K562 (cell line): Measurements from ENCODE around the gene CETN1. TPM values are rescaled to one million over a fixed set of nuclear protein-coding genes. Genes with fewer than 3 reads are reported as not detected.

ENCODE experiments used
- ARID4B ChIP-seq: sonication (generic); formaldehyde crosslinking; IDR thresholded peaks from 2 replicates; pipeline ENCODE4 v1.8.0; 2022; ENCODE audit warnings: mild to moderate bottlenecking, missing genetic modification reagents
- BRCA1 ChIP-seq, 2 experiments: fragments of 450-650 bp in 1 of 2; sonication (generic) in 1 of 2; formaldehyde crosslinking in 1 of 2; IDR thresholded peaks; 2 replicates each; pipeline versions ENCODE4 v1.5.0 to v1.6.1; 2017 to 2020; ENCODE audit warnings: mild to moderate bottlenecking in 1 of 2, missing genetic modification reagents in 1 of 2
- C11orf30 ChIP-seq: fragments of 450-650 bp; IDR thresholded peaks from 2 replicates; pipeline ENCODE4 v1.6.1; 2016; ENCODE audit warnings: low read depth, mild to moderate bottlenecking
- CBFB ChIP-seq: sonication (generic); formaldehyde crosslinking; IDR thresholded peaks from 2 replicates; pipeline ENCODE4 v1.4.0; 2020; ENCODE audit warnings: mild to moderate bottlenecking, missing genetic modification reagents
- GATAD2B ChIP-seq: fragments of 450-650 bp; IDR thresholded peaks from 2 replicates; pipeline ENCODE4 v1.6.1; 2017; ENCODE audit warnings: mild to moderate bottlenecking, borderline replicate concordance
- HEY1 ChIP-seq: fragments of 250-450 bp; sonication (Bioruptor Pico); IDR thresholded peaks from 2 replicates; pipeline ENCODE4 v1.5.0; 2020; ENCODE audit warnings: mild to moderate bottlenecking, moderate library complexity, borderline replicate concordance
- HMGN3 ChIP-seq: IDR thresholded peaks from 2 replicates; pipeline ENCODE4 v1.6.1; 2011; ENCODE audit warnings: borderline replicate concordance, low read depth, mild to moderate bottlenecking, mixed read lengths, low read length; ENCODE audit not compliant: insufficient read length; ENCODE audit errors: extremely low read depth
- KHSRP ChIP-seq: fragments of 450-650 bp; IDR thresholded peaks from 2 replicates; pipeline ENCODE4 v1.6.1; 2017
- MCM2 ChIP-seq: fragments of 450-650 bp; IDR thresholded peaks from 2 replicates; pipeline ENCODE4 v1.6.1; 2017; ENCODE audit warnings: low read depth, mild to moderate bottlenecking
- PTRF ChIP-seq: fragments of 450-650 bp; IDR thresholded peaks from 2 replicates; pipeline ENCODE4 v1.6.1; 2016; ENCODE audit warnings: mild to moderate bottlenecking, missing genetic modification characterization, missing compliant biosample characterization
- PURB ChIP-seq: sonication (generic); formaldehyde crosslinking; IDR thresholded peaks from 2 replicates; pipeline ENCODE4 v1.9.0; 2021; ENCODE audit warnings: low read depth, mild to moderate bottlenecking, missing genetic modification reagents
- SOX6 ChIP-seq: fragments of 450-650 bp; IDR thresholded peaks from 2 replicates; pipeline ENCODE4 v1.6.1; 2014; ENCODE audit warnings: mild to moderate bottlenecking
- SREBF2 ChIP-seq: sonication (generic); formaldehyde crosslinking; IDR thresholded peaks from 2 replicates; pipeline ENCODE4 v1.4.0; 2020; ENCODE audit warnings: mild to moderate bottlenecking, missing genetic modification reagents
- TCF15 ChIP-seq: fragments of 250-450 bp; sonication (Bioruptor Pico); IDR thresholded peaks from 2 replicates; pipeline ENCODE4 v1.8.0; 2022; ENCODE audit warnings: moderate library complexity, mild to moderate bottlenecking, inconsistent platforms
- ZFP36 ChIP-seq: fragments of 150-350 bp; IDR thresholded peaks from 2 replicates; pipeline ENCODE4 v1.6.1; 2018; ENCODE audit warnings: low read length, low read depth; ENCODE audit not compliant: partially characterized antibody
- ZNF316 ChIP-seq: fragments of 450-650 bp; IDR thresholded peaks from 2 replicates; pipeline ENCODE4 v1.6.1; 2016
- ZNF431 ChIP-seq: sonication (generic); formaldehyde crosslinking; IDR thresholded peaks from 2 replicates; pipeline ENCODE4 v1.8.0; 2022; ENCODE audit warnings: mild to moderate bottlenecking, missing genetic modification reagents
- ZNF445 ChIP-seq: fragments of 250-450 bp; sonication (Bioruptor Pico); IDR thresholded peaks from 2 replicates; pipeline ENCODE4 v1.4.0; 2020; ENCODE audit warnings: low read depth, mild to moderate bottlenecking, moderate library complexity
- ZNF57 ChIP-seq: fragments of 450-650 bp; formaldehyde crosslinking; IDR thresholded peaks from 2 replicates; pipeline ENCODE4 v1.4.0; 2020; ENCODE audit warnings: mild to moderate bottlenecking, moderate library complexity
- ZNF699 ChIP-seq: fragments of 250-450 bp; sonication (Bioruptor Pico); IDR thresholded peaks from 2 replicates; pipeline ENCODE4 v1.8.0; 2021; ENCODE audit warnings: mild to moderate bottlenecking, moderate library complexity; ENCODE audit not compliant: insufficient replicate concordance
- ZNF79 ChIP-seq: fragments of 250-450 bp; sonication (Bioruptor Pico); IDR thresholded peaks from 2 replicates; pipeline ENCODE4 v1.4.0; 2020; ENCODE audit warnings: low read depth, mild to moderate bottlenecking, moderate library complexity
- polyA plus RNA-seq, 8 experiments: library from polyadenylated mRNA; depleted of rRNA in 4 of 8; stranded (reverse) in 5 of 8; unstranded in 3 of 8; fragments of >200 nt; fragmentation: Nextera tagmentation in 2 of 8; fragmentation: Illumina TruSeq in 1 of 8; extraction: Ambion mirVana in 2 of 8; extraction: Trizol in 1 of 8; gene quantifications; 2 replicates each; pipeline versions ENCODE4 v1.2.1 to v1.2.3, GENCODE V29; 2011 to 2014; ENCODE audit warnings: inconsistent platforms in 1 of 8, missing spikeins in 1 of 8
- total RNA-seq, 7 experiments: library from RNA; depleted of rRNA in 6 of 7; stranded (reverse); fragments of >200 nt in 6 of 7; fragmentation: Illumina TruSeq in 2 of 7; extraction: Trizol in 2 of 7; gene quantifications; 2 replicates each; pipeline versions ENCODE4 v1.2.1 to v1.2.3, GENCODE V29; 2011 to 2021; ENCODE audit warnings: low replicate concordance in 1 of 7
- TF ChIP-seq, protein P1 (sequence below): sonication (generic); formaldehyde crosslinking; IDR thresholded peaks from 2 replicates; pipeline ENCODE4 v1.8.0; 2022; ENCODE audit warnings: mild to moderate bottlenecking, missing genetic modification reagents, borderline replicate concordance

The CETN1 gene
- total and polyA plus RNA-seq, 9 of the 15 experiments (the other 6 are each of a cell fraction or from before 2014, with no cell fraction given): 0.07 to 0.34 (median 0.19) TPM; not detected in 3

DNA sequence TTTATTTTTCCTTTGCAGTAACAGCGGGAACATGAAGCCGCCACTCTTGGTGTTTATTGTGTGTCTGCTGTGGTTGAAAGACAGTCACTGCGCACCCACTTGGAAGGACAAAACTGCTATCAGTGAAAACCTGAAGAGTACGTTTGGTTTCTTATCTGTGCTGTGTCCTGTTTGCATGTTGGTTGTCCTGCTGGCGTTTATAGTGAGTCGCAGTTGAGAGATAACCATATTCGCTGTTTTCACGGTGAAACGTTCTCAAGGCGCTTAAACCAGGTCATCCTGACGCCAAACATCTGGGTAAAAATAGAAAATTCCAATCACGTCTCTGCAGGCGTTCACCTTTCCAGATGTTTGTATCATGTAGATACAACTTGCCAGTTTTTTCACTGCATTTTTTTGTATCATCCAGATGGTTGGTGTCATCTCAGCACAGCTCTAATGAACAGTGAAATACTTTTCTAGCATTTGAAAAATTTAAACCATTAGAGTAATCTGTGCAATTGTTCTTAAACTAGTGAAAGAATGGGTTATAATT, 37.9 kb downstream of the CETN1 start (continued):
- TF ChIP-seq ARID4B: no peak
- peak; percentile 97 for TF ChIP-seq SOX6
- TF ChIP-seq ZNF57 (CRISPR knock-in tag): no peak
- TF ChIP-seq HEY1 (CRISPR knock-in tag): no peak
- no peak for TF ChIP-seq C11orf30
- peak; percentile 60; the same call in 1 of the 2 replicates for TF ChIP-seq GATAD2B
- peak; percentile 87 for TF ChIP-seq KHSRP
- TF ChIP-seq BRCA1 (IDR thresholded peaks at IDR 0.05): no peak
- TF ChIP-seq BRCA1 (CRISPR knock-in tag; IDR thresholded peaks at IDR 0.05): no peak
- TF ChIP-seq CBFB (CRISPR knock-in tag): no peak
- TF ChIP-seq ZNF699 (CRISPR knock-in tag): no peak
- TF ChIP-seq, protein P1, sequence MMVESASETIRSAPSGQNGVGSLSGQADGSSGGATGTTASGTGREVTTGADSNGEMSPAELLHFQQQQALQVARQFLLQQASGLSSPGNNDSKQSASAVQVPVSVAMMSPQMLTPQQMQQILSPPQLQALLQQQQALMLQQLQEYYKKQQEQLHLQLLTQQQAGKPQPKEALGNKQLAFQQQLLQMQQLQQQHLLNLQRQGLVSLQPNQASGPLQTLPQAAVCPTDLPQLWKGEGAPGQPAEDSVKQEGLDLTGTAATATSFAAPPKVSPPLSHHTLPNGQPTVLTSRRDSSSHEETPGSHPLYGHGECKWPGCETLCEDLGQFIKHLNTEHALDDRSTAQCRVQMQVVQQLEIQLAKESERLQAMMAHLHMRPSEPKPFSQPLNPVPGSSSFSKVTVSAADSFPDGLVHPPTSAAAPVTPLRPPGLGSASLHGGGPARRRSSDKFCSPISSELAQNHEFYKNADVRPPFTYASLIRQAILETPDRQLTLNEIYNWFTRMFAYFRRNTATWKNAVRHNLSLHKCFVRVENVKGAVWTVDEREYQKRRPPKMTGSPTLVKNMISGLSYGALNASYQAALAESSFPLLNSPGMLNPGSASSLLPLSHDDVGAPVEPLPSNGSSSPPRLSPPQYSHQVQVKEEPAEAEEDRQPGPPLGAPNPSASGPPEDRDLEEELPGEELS: no peak
- no peak for TF ChIP-seq ZNF445 (CRISPR knock-in tag)
- no peak for TF ChIP-seq ZNF79 (CRISPR knock-in tag)
- no peak for TF ChIP-seq MCM2
- no peak for TF ChIP-seq ZNF316
- TF ChIP-seq TCF15 (CRISPR knock-in tag): no peak
- no peak for TF ChIP-seq PTRF
- TF ChIP-seq PURB (CRISPR knock-in tag): no peak
- TF ChIP-seq ZFP36: peak; percentile 26
- no peak for TF ChIP-seq ZNF431
- no peak for TF ChIP-seq SREBF2 (CRISPR knock-in tag)
- peak; percentile 97 for TF ChIP-seq HMGN3
